ENCODE measurements around the gene KYNU.

The KYNU gene

DNA sequence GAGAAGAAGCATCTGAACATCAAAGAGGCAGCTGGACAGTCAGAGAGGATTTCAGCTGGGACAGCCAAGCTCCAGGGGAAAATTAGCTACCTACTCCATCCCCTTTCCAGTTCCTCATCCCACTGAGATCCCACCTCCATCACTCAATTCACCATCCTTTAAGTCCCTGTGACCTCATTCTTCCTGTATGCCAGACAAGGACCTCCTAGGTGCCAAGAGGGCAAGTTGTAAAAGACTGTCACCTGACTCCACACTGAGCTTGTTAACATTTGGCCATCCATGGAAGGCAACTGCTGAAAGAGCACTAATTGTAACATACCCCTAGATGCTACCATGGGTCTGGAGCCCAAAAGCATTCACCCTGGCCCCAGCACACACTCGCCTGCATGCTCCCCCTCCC lies 97.8 kb downstream of the KYNU start:
- no peak for DNase-seq (ENCODE audit: low read depth, low spot score)
- Histone ChIP-seq H3K9me3 (ENCODE audit: control insufficient read depth, insufficient read depth, low read length) (no peaks in the 10 kb centered on the region), H3K4me3 (ENCODE audit: low read length) (no peak overlapping the region), H3K27ac (ENCODE audit: low read length) (no peak overlapping the region), H3K4me1 (ENCODE audit: control insufficient read depth, insufficient read depth, low read length) (no peaks in the 10 kb centered on the region), H3K27me3 (ENCODE audit: control insufficient read depth, insufficient read depth, low read length) (no peaks in the 10 kb centered on the region), H3K36me3 (ENCODE audit: control insufficient read depth, insufficient read depth, low read length) (no peaks in the 10 kb centered on the region)
- WGBS (ENCODE audit: insufficient coverage, insufficient read length) = no CpG with 5 or more reads among the region's 1 CpG

DNA sequence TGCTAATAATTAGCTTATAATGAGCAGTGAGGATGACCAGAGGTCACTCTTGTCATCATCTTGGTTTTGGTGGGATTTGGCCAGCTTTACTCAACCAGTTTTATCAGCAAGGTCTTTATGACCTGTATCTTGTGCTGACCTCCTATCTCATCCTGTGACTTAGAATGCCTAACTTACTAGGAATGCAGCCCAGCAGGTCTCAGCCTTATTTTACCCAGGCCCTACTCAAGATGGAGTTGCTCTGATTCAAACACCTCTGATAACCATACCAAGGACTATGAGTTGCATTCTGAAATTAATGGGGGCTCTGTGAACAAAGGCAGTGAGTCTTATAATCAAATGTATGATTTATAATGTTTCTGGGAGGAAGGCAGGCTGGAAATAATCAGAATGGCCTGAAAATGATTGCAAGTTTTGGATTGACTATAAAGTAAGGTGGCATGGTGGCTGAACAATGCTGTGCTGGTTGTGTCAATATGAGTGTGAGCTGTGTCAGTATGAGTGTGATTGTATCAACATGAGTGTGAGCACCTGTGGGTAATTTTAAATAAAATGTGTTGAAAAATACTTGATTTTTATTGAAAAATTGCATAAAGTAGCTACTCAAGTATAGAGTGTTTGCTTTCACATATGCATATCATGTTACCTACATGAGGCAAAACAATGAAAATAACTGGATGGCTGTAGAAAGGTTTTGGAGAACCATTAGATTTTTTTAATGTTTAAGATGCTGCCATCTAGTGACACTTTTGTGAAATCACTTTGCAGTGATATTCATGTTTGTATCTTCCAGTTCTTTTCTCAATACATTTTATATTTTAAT lies 103.0 kb downstream of the KYNU start:
- no peak for DNase-seq (ENCODE audit: low read depth, low spot score)
- H3K36me3 ChIP-seq (ENCODE audit: control insufficient read depth, insufficient read depth, low read length) = no peaks in the 10 kb centered on the region
- no peaks in the 10 kb centered on the region for H3K9me3 ChIP-seq (ENCODE audit: control insufficient read depth, insufficient read depth, low read length)
- H3K4me1 ChIP-seq (ENCODE audit: control insufficient read depth, insufficient read depth, low read length) = no peaks in the 10 kb centered on the region
- no peaks in the 10 kb centered on the region for H3K27me3 ChIP-seq (ENCODE audit: control insufficient read depth, insufficient read depth, low read length)
- H3K27ac ChIP-seq (ENCODE audit: low read length) = no peak overlapping the region
- H3K4me3 ChIP-seq (ENCODE audit: low read length) = no peak overlapping the region

GRCh38 chr2:142981069-142981378 lies 103.6 kb downstream of the KYNU start:
- Histone ChIP-seq H3K27ac (ENCODE audit: low read length) (no peak overlapping the region), H3K4me3 (ENCODE audit: low read length) (no peak overlapping the region), H3K9me3 (ENCODE audit: control insufficient read depth, insufficient read depth, low read length) (no peaks in the 10 kb centered on the region), H3K36me3 (ENCODE audit: control insufficient read depth, insufficient read depth, low read length) (no peaks in the 10 kb centered on the region), H3K27me3 (ENCODE audit: control insufficient read depth, insufficient read depth, low read length) (no peaks in the 10 kb centered on the region), H3K4me1 (ENCODE audit: control insufficient read depth, insufficient read depth, low read length) (no peaks in the 10 kb centered on the region)
- no CpG with 5 or more reads among the region's 1 CpG for WGBS (ENCODE audit: insufficient coverage, insufficient read length)
- no peak for DNase-seq (ENCODE audit: low read depth, low spot score)

DNA sequence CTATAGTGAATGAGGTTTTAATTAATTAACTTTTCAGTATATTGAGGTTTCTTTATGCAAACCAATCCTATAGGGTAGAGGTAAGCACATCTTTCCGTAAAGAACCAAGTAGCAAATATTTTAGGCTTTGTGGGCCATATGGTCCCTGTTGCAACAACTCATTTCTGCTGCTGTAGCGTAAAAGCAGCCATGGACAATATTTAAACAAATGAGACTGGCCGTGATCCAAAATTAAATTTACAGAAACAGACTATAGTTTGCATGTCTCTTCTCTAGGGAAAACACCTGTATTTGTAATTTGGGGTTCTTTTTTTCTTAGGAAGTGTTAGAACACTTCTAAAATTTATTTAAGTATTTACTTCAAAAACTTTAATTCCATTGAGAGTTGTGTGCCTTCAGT lies 104.3 kb downstream of the KYNU start:
- Histone ChIP-seq H3K4me3 (ENCODE audit: low read length) (no peak overlapping the region), H3K4me1 (ENCODE audit: control insufficient read depth, insufficient read depth, low read length) (no peaks in the 10 kb centered on the region), H3K9me3 (ENCODE audit: control insufficient read depth, insufficient read depth, low read length) (no peaks in the 10 kb centered on the region), H3K36me3 (ENCODE audit: control insufficient read depth, insufficient read depth, low read length) (no peaks in the 10 kb centered on the region), H3K27ac (ENCODE audit: low read length) (no peak overlapping the region), H3K27me3 (ENCODE audit: control insufficient read depth, insufficient read depth, low read length) (no peaks in the 10 kb centered on the region)
- no peak for DNase-seq (ENCODE audit: low read depth, low spot score)
- no CpG with 5 or more reads among the region's 3 CpGs for WGBS (ENCODE audit: insufficient coverage, insufficient read length)

GRCh38 chr2:142983174-142983573 lies 105.7 kb downstream of the KYNU start:
- no peak overlapping the region for H3K27ac ChIP-seq (ENCODE audit: low read length)
- H3K9me3 ChIP-seq (ENCODE audit: control insufficient read depth, insufficient read depth, low read length) = no peaks in the 10 kb centered on the region
- H3K4me3 ChIP-seq (ENCODE audit: low read length) = no peak overlapping the region
- no peaks in the 10 kb centered on the region for H3K27me3 ChIP-seq (ENCODE audit: control insufficient read depth, insufficient read depth, low read length)
- no peaks in the 10 kb centered on the region for H3K4me1 ChIP-seq (ENCODE audit: control insufficient read depth, insufficient read depth, low read length)
- DNase-seq (ENCODE audit: low read depth, low spot score) = no peak
- no CpG with 5 or more reads among the region's 1 CpG for WGBS (ENCODE audit: insufficient coverage, insufficient read length)
- H3K36me3 ChIP-seq (ENCODE audit: control insufficient read depth, insufficient read depth, low read length) = no peaks in the 10 kb centered on the region

DNA sequence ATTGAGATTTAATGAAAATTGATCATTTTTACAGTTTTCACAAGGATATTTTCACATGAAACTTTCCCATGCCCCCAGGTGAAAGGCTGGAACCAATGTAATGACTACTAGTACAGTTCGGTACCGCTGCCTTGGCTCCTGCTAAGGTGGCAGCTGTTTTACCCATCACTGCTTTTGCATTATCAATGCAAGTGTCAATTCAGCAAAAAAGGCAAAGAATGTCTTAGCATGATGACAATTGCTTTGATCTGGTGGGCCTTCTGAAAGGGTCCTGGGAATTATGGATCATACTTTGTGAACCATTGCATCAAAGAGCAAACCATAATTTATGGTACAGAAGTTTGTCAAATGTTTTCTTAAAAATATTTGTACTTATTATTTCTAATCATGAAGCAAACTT lies 107.2 kb downstream of the KYNU start:
- no peaks in the 10 kb centered on the region for H3K36me3 ChIP-seq (ENCODE audit: control insufficient read depth, insufficient read depth, low read length)
- DNase-seq (ENCODE audit: low read depth, low spot score) = no peak
- H3K27me3 ChIP-seq (ENCODE audit: control insufficient read depth, insufficient read depth, low read length) = no peaks in the 10 kb centered on the region
- no peak overlapping the region for H3K27ac ChIP-seq (ENCODE audit: low read length)
- WGBS (ENCODE audit: insufficient coverage, insufficient read length) = no CpG with 5 or more reads among the region's 2 CpGs
- no peak overlapping the region for H3K4me3 ChIP-seq (ENCODE audit: low read length)
- no peaks in the 10 kb centered on the region for H3K4me1 ChIP-seq (ENCODE audit: control insufficient read depth, insufficient read depth, low read length)
- no peaks in the 10 kb centered on the region for H3K9me3 ChIP-seq (ENCODE audit: control insufficient read depth, insufficient read depth, low read length)

DNA sequence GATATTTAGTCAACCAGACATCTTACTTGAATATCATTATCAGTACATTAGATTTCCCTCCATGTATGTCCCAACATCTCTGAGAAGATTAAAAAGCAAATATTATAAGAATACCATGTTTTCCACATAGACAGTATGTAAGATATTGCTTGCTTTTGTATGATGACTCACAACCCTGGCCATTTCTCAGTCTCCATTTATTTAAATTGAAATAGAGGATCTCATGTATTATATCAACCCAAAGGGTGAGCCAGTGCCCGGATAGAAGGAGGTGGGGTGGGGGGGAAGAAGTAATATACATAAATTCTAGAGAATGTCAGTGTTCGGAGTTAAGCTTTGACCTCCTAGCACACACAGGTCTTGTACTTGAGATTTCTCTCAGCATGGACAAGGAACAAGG lies 109.6 kb downstream of the KYNU start:
- DNase-seq (ENCODE audit: low read depth, low spot score) = no peak
- no CpG with 5 or more reads among the region's 2 CpGs for WGBS (ENCODE audit: insufficient coverage, insufficient read length)
- Histone ChIP-seq H3K9me3 (ENCODE audit: control insufficient read depth, insufficient read depth, low read length) (no peaks in the 10 kb centered on the region), H3K4me1 (ENCODE audit: control insufficient read depth, insufficient read depth, low read length) (no peaks in the 10 kb centered on the region), H3K36me3 (ENCODE audit: control insufficient read depth, insufficient read depth, low read length) (no peaks in the 10 kb centered on the region), H3K4me3 (ENCODE audit: low read length) (no peak overlapping the region), H3K27ac (ENCODE audit: low read length) (no peak overlapping the region), H3K27me3 (ENCODE audit: control insufficient read depth, insufficient read depth, low read length) (no peaks in the 10 kb centered on the region)

DNA sequence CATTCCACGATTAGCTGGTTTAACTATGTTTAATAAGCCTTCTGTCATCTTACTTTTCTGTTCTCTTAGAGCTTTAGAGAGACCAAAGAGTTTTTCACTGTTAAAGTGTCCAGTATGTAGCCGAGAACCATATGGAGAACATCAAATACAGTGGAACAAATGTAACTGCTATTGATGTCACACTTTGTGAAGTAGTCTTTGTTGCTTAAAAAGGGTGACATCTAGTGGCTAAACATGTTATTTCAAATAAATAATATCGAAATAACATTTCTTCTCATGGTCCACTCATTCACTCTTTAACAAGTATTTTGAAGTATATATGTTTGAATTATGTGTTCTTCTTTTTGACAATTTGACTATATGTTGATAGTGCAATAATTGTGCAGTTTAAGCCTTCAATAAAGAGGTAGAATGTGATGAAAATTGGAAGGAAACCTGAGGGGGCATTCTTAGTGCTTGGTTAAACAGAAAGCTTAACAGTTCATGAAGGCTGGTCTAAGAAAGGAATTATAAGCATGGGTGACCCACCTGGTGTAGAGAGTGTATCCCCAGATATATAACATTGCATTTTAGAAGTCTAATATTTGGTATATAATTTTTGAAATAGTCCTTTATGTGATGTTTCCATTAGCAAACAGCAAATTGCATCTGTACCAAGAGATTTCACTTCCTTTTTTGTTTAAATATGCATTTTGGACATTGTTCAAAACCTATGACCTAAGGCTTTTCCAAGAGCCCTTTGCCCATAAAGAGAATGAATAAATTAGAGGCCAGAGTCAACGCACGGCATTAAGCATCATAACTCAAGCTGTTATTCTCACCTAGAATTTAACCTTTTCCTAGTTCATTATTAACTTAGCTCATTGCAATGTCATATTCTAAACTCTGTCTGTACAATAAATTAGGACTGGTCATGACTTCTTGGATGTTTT lies 112.1 kb downstream of the KYNU start:
- Histone ChIP-seq H3K4me1 (ENCODE audit: control insufficient read depth, insufficient read depth, low read length) (no peaks in the 10 kb centered on the region), H3K27ac (ENCODE audit: low read length) (no peak overlapping the region), H3K27me3 (ENCODE audit: control insufficient read depth, insufficient read depth, low read length) (no peaks in the 10 kb centered on the region), H3K9me3 (ENCODE audit: control insufficient read depth, insufficient read depth, low read length) (no peaks in the 10 kb centered on the region), H3K36me3 (ENCODE audit: control insufficient read depth, insufficient read depth, low read length) (no peaks in the 10 kb centered on the region), H3K4me3 (ENCODE audit: low read length) (no peak overlapping the region)
- no peak for DNase-seq (ENCODE audit: low read depth, low spot score)
- WGBS (ENCODE audit: insufficient coverage, insufficient read length) = no CpG with 5 or more reads among the region's 5 CpGs

GRCh38 chr2:142991295-142991694 lies 113.8 kb downstream of the KYNU start:
- Histone ChIP-seq H3K27me3 (ENCODE audit: control insufficient read depth, insufficient read depth, low read length) (no peaks in the 10 kb centered on the region), H3K9me3 (ENCODE audit: control insufficient read depth, insufficient read depth, low read length) (no peaks in the 10 kb centered on the region), H3K4me3 (ENCODE audit: low read length) (no peak overlapping the region), H3K36me3 (ENCODE audit: control insufficient read depth, insufficient read depth, low read length) (no peaks in the 10 kb centered on the region), H3K4me1 (ENCODE audit: control insufficient read depth, insufficient read depth, low read length) (no peaks in the 10 kb centered on the region), H3K27ac (ENCODE audit: low read length) (no peak overlapping the region)
- no peak for DNase-seq (ENCODE audit: low read depth, low spot score)
- WGBS (ENCODE audit: insufficient coverage, insufficient read length) = no CpG with 5 or more reads among the region's 3 CpGs

GRCh38 chr2:142992840-142993239 lies 115.4 kb downstream of the KYNU start:
- no peak overlapping the region for H3K4me3 ChIP-seq (ENCODE audit: low read length)
- no peak overlapping the region for H3K27ac ChIP-seq (ENCODE audit: low read length)
- DNase-seq (ENCODE audit: low read depth, low spot score) = no peak
- H3K4me1 ChIP-seq (ENCODE audit: control insufficient read depth, insufficient read depth, low read length) = no peaks in the 10 kb centered on the region
- H3K27me3 ChIP-seq (ENCODE audit: control insufficient read depth, insufficient read depth, low read length) = no peaks in the 10 kb centered on the region
- no peaks in the 10 kb centered on the region for H3K36me3 ChIP-seq (ENCODE audit: control insufficient read depth, insufficient read depth, low read length)
- WGBS (ENCODE audit: insufficient coverage, insufficient read length) = no CpG with 5 or more reads among the region's 4 CpGs
- H3K9me3 ChIP-seq (ENCODE audit: control insufficient read depth, insufficient read depth, low read length) = no peaks in the 10 kb centered on the region
